CD4-positive, alpha-beta T cell treated with Interleukin-17A for 4 hours (primary cell): ENCODE data around the gene RALGDS.
"Not testable (repeated sequence)": the region's sequence is repeated elsewhere in the genome, so short reads cannot be mapped to it uniquely, and the experiment has no call there.

ENCODE experiments used
- DNase-seq: peaks from one replicate; pipeline ENCODE4 v3.0.0-alpha.2; 2020; ENCODE audit warnings: mixed read lengths

The RALGDS gene

DNA sequence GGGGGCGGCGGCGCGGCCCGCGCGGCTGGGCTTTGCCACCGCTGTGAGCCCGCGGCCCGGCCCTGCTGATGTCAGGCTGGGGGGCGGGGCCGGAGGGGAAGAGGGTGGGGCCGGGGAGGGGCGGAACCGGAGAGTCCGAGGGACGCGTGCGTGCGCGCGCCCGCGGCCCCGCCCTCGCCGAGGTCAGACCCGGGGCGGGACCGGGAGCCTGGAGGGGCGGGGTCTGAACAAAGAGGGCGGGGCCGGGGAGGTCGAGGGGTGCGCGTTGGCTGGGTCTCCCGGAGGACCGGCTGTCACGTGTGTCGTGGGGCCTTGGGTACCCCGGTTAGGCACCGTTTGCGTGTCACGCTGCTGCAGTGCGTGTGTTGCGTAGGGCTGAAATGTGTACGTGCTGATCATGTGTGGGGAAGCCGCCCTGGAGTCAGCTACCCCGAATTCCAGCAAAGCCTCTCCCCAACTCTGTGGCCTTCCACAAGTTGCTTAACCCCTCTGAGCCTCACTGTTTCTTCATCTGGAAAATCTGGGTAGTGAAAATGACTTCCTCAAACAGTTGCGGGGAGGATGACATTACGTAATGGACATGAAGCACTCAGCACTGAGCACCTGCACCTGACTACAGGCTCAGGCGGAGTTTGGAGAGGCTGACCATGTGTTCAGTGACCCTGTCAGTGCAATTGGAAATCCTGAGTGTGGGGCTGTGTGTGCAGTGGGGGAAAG is at the start of gene RALGDS:
RALGDS (minus strand) TSS at position 43 of the 717 bp plus-strand sequence. CDS start 86 bp downstream, outside the sequence.
- DNase-seq, result peak; percentile 97

- DNase-seq, result no peak
Measured at GRCh38 chr9:133170716-133171115, 49.7 kb upstream of the RALGDS start.

DNA sequence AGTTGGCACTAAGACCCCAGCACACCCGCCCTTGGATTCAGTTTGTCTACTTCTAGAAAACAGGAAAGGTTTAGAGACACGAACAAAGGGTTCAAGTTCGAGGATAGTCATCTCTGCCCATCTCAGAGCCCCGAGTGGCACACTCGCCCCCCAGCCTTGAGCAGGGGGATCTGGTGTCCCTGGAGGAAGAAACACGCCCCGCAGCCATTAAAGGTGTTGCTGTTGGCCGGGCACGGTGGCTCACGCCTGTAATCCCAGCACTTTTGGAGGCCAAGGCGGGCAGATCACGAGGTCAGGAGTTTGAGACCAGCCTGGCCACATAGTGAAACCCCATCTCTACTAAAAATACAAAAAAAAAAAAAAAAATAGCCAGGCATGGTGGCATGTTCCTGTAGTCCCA is 48.6 kb upstream of the RALGDS start:
- not testable (repeated sequence) for DNase-seq

DNA sequence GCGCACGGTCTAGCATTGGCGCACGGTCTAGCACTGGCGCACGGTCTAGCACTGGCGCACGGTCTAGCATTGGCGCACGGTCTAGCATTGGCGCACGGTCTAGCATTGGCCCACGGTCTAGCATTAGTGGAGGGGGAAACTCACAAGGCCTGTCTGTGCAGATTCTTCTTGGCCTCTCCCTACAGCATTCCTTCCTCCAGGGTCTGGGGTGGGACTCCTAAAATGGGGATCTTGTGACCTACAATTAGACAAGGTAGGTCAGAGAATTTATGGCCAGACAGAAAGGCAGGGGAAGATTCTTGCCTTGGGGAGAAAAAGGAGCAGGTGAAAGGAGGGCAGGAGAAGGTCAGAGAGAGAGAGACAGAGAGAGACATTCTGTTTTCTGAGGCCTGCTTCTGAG is 48.1 kb upstream of the RALGDS start:
- DNase-seq, result no peak

GRCh38 chr9:133168432-133168831 is 47.4 kb upstream of the RALGDS start:
- DNase-seq, result no peak

- no peak for DNase-seq
Measured at GRCh38 chr9:133167769-133168168, 46.7 kb upstream of the RALGDS start.

DNA sequence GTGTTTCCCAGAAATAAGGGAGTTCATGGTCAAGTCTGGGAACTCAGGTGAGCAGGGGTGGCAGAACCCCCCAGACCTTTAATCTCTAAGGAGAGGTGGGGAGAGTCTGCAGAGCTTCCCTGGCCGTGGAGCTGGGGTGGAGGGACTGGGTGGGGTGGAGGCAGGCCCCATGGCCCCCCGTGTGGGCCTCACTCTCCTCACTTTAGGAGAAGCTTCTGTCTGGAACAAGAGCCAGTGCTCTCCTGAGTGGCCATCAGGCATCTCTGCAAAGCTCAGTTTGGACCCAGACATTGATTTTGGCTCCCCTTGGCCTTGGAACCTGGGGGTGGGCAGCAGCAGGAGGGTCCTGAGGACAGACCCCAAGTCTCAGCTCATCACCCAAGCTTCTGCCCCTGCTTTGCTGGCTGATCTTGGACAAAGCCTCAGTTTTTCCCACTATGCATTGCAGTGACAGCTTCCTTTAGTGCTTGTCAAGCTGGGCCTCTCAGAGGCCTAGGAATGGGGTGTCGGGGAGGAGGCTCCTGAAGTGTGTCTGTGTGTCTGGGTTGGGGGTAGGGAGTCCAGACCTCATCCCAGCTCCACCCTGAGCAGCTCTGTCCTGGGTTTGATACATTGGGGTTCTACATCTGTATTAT is 46.2 kb upstream of the RALGDS start:
- DNase-seq, result no peak

DNA sequence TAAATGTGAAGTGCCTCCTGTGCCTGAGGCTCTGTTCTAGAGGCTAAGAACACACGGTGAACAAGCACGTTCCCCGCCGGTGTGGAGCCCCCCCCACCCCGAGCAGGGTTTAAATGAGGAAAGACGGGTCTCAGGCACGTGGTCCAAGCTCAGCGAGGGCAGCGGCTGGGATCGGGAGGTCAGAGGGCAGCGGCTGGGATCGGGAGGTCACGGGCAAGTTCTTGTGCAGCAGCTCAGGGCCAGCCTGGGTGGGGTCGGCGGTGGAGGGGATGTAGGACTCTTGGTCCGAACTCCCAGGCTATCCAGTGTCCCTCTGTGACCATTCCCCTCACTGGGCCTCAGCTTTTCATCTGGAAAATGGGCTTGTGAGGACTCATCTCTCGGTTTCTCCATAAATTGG is 45.4 kb upstream of the RALGDS start:
- no peak for DNase-seq

GRCh38 chr9:133165452-133165730 is 44.4 kb upstream of the RALGDS start:
- no peak for DNase-seq

- DNase-seq, result no peak
Measured at GRCh38 chr9:133164191-133164590, 43.2 kb upstream of the RALGDS start.

DNA sequence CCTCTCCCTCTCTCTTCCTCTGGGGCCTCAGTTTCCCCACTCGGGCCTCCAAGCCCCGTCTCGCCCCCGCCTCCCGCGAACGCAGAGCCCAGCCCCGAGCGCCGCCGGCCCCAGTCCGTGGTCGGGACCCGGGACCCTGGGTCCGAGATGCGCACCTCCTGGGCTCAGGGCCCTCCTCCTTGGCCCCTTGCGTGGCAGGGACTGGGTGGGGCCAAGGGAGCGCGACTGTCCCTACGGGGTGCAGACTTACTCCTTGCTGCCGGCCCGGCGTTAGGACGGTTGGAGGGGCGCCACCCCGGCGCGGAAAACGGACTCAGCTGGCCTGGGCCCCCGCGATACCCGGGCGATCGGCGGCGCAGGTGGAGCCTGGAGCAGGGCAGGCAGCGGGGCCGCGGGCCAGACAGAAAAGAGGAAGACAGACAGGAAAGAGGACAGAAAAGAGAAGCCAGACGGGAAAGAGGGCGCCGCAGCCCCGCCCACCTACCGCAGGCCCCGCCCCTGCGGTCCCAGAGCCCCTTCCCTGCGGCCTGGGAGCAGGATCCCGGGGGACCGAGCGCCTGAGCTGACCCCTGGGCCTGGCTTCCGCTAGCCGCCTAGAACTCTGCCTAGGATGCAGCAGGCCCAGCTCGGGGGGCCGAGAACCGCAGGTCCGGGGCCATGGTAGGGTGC is 42.6 kb upstream of the RALGDS start, which contains the start of gene GBGT1:
GBGT1 (minus strand) TSS at position 411 of the 669 bp plus-strand sequence. CDS start 1,502 bp downstream, outside the sequence.
- peak; percentile 71 for DNase-seq

- DNase-seq, result no peak
Measured at GRCh38 chr9:133162861-133163503, 41.9 kb upstream of the RALGDS start.

DNA sequence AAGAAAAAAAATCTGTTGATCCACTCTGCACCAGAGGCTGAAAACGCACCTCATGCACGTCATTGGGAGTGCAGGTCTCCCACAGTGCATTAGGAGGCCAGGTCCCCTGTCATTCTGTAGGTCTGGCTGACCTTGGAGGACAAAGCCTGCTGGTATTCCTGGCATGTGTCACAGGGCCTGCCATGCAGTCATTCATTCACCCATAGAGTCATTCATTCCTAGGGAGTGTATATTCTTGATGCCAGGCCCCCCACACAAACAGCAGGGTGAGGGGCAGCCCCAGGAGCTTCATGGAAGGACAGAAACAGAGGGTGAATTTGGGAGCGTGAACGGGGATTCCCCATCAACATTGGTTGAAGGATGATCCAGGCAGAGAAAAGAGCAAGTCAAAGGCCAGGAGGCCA is 40.5 kb upstream of the RALGDS start:
- DNase-seq, result no peak

DNA sequence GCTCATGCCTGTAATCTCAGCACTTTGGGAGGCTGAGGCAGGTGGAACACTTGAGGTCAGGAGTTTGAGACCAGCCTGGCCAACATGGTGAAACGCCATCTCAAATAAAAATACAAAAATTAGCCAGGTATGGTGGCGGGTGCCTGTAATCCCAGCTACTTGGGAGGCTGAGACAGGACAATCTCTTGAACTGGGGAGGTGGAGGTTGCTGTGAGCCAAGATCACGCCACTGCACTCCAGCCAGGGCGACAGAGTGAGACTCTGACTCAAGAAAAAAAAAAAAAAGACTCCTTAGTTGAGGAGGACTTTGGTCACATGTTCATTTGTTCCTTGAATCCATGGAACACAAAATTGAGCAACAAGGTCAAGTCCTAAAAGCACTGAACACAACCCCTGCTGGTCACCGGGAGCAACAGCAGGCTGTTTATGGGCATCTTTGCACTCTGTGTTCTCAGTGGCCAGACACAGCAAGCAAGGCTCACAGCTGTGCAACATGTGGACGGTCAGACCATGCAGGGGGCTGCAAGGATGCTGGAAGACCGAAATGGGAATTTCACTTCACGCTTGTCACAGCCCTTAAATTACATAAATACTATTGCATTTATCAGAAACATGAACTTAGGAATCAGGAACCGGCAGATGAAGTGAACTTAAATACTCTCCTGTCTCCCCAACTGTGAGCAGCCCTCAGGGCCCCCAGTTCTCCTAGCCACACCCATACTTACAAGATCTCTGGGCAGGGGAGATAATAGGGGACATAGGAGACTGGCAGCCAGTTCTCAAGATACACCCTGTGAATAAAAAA is 39.9 kb upstream of the RALGDS start:
- DNase-seq, result peak; percentile 59

- DNase-seq, result no peak
Measured at GRCh38 chr9:133158695-133159094, 37.7 kb upstream of the RALGDS start.

DNA sequence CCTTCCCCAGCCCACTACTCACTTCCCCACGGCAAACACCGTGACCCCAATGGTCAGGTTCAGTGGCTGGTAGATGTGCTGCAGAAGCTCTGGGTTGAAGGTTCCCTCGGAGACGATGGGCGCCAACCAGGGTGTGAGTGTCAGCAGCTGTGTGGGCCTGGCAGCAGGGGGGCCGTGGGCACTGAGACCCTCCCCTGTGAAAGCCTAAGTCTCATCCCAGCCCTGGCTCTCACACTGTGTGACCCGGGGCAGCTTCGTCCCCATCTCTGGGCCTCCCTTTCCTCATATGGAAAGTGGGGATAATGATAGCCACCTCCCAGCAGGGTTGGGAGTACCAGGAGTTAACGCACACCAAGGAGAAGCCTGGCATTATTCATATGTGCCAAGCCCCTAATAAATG is 34.1 kb upstream of the RALGDS start:
- no peak for DNase-seq

GRCh38 chr9:133154097-133154989 is 33.3 kb upstream of the RALGDS start:
- DNase-seq, result no peak

GRCh38 chr9:133153227-133154096 is 32.4 kb upstream of the RALGDS start:
- DNase-seq, result no peak

GRCh38 chr9:133151601-133152525 is 30.8 kb upstream of the RALGDS start:
- no peak for DNase-seq

GRCh38 chr9:133151041-133151440 is 30.0 kb upstream of the RALGDS start:
- no peak for DNase-seq
